Measurements from ENCODE around the gene GPC5.
A peak's percentile ranks its signal among the peaks of the same experiment; 100 is the strongest.
"Not testable (repeated sequence)": the region's sequence is repeated elsewhere in the genome, so short reads cannot be mapped to it uniquely, and the experiment has no call there.

GPC5 gene

DNA sequence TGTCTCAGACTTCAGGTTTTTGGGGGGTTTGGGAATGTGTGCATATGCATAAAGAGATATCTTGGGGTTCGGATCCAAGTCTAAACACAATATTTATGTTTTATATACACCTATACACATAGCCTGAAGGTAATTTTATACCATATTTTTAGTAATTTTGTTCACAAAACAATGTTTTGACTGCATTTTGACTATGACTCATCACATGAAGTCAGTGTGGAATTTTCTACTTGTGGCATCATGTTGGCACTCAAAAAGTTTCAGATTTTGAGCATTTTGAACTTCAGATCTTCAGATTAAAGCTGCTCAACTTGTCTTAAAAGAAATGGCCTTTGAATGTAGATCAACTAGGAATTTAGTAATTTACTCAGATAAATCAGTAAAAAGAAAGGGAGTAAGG is 1115.3 kb downstream of the GPC5 start:
- no peak for DNase-seq

DNA sequence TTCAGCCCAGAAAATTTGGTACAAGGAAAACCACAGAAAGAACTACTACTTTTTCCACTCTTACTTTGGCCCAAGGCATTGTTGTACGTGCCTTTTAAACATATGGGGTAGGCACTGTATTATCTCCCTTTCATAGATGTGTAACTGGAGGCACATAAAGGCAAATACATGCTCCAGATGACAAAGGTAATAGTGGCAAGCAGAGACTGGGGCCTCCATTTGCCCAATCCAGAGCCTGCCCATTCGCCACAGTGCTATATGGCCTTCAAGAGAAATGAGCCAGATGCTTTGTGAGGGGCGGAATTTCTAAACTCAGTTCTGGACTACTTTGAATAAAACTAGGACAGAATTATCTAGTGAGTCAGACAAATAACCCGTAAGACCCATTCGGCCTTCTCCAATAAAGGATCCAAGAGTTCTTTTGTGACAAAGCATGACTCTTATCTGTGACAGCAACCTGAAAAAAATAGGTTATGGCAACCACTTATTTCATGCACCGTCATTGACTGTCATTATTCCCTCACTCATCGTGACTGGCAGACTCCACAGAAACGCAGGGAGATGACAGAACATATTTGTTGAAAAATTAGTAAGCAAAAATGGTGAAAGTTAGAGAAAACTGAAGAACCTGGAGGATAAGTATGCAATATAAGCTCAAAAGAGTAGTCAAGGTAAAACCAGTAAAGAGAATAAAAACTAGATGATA is 1116.2 kb downstream of the GPC5 start:
- no peak for DNase-seq

DNA sequence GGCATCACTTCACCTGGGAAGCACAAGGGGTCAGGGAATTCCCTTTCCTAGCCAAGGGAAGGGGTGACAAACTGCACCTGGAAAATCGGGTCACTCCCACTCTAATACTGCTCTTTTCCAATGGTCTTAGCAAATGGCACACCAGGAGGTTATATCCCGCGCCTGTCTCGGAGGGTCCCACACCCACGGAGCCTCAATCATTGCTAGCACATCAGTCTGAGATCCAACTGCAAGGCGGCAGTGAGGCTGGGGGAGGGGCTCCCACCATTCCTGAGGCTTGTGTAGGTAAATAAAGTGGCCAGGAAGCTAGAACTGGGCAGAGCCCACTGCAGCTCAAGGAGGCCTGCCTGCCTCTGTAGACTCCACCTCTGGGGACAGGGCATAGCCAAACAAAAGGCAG is 1118.5 kb downstream of the GPC5 start:
- not testable (repeated sequence) for DNase-seq

DNA sequence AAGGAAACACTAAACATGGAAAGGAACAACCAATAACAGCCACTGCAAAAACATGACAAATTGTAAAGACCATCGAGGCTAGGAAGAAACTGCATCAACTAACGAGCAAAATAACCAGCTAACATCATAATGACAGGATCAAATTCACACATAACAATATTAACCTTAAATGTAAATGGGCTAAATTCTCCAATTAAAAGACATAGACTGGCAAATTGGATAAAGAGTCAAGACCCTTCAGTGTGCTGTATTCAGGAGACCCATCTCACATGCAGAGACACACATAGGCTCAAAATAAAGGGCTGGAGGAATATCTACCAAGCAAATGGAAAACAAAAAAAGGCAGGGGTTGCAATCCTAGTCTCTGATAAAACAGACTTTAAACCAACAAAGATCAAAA is 1120.2 kb downstream of the GPC5 start:
- DNase-seq = not testable (repeated sequence)

DNA sequence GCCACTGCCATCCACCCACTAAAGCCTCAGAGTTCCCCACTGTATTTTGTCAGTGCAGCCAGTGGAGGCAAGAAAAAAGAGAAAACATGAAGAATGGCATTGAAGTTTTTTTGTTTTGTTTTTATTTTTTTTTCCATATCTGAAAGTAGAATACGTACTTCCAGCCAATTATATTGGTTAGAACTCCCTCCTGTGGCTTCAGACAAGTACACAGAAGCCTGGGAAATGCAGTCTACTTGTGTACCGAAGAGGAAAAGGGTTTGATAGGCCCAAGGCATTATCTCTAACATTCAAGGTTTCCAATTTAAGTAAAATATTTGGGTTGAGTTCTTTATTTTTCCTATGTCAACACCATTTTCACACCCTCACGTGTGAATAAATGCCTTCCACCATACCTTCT is 1131.9 kb downstream of the GPC5 start:
- DNase-seq = no peak

DNA sequence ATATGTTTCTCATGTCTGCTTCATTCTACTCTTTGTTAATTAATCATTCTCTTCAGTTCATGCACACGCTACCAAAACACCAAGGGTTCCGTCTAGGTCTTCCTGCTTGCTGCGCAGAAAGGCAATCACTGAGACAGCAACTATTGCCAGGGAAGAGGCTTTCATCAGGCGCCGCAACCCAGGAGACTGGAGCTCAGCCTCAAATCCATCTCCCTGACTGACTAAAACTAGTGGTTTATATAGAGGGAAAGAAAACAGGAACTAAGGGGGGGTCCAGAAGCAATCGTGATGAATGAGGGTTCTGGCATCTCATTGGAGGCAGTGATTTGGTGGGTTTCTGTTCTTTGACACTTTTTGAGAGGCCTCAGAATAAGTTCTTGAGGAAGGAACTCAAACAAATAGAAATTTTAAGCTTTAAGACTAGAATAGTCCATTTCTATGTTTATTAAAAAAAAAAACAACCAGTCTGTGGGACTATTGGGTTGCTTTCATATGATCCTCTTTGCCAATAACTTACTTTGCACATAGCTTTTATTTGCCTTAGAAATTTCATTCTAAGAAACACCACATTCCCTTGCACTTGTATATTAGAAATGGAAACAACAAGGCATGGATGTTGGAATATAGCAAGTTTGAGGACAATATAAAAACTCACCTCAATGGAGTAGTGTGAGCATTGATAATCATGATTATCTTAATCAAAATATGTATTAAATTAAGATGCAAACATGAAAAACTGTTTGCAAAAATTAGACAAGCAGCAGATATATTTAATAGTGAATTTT is 1137.0 kb downstream of the GPC5 start:
- DNase-seq = no peak

DNA sequence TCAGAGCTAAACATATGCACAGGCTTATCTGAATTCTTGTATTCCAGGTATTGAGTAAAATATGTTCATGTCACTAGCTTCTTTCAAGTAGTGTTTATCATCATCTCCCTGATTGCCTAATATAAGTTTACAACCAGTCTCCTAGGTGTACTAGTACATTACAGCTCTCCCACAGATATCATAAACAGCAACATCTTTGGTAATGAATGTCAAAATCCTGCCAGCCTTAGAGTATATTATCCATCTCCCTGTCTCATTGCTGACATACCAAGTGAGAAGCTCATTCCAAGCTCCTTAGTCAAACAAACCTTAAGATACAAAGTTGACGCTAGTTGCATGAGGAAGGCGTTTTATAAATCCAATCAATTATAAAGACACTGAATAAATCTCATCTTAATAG is 1139.0 kb downstream of the GPC5 start:
- DNase-seq = no peak

DNA sequence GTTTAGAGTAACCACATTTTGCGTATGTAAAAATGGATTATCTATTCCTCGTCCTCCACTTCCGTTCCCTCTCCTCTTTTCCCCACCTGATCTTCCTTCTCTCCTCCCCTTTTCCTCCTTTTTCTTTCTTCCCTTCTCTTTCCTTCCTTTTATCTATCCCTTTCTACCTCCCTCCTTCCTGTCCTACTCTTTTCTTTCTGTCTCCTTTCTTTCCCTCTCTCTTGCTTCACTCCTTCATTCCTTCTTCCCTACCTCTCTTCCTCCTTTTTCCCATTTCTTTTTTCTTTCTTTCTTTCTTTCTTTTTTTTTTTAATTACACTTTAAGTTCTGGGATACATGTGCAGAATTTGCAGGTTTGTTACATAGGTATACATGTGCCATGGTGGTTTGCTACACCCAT is 1139.7 kb downstream of the GPC5 start:
- no peak for DNase-seq

DNA sequence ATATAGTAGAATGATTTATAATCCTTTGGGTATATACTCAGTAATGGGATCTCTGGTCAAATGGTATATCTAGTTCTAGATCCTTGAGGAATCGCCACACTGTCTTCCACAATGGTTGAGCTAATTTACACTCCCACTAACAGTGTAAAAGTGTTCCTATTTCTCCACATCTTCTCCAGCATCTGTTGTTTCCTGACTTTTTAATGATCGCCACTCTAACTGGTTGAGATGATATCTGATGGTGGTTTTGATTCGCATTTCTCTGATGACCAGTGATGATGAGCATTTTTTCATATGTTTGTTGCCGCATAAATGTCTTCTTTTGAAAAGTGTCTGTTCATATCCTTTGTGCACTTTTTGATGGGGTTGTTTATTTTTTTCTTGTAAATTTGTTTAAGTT is 1140.7 kb downstream of the GPC5 start:
- not testable (repeated sequence) for DNase-seq

DNA sequence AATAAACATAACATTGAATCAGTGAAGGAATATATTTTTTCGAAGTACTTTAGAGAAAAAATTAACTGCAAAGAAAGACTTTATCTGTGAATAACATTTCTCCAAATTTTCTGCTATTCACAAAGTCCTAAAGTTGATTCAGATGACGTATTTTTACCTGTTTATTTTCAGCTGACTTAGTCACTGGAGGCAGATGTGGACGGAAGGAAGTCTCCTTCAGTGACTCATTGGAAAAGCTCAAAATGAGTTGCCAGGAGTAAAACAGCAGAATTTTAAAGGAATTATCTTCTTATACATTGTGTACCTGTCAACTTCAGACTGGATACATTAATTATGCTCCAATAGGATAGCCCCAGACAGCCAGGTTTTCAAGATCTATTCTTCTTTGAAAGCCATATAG is 1148.8 kb downstream of the GPC5 start:
- no peak for DNase-seq

DNA sequence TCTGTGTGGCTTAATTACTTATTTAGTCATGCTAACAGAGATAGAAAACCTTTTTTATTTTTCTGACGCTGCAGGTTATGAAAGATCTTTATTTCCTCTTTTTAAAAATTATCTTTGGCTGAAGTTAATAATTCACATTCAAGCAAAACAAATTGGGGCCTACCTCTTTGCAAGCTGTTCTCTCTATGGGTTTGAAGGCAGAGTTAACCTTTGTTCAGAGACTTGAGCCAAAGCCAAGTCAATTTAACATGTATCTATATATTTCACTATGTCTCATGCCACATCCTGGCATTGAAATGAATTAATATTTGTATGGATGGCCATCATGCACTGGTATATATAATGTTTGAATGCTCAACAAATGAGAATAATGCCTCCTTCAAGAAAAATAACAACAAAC is 1150.9 kb downstream of the GPC5 start:
- no peak for DNase-seq

DNA sequence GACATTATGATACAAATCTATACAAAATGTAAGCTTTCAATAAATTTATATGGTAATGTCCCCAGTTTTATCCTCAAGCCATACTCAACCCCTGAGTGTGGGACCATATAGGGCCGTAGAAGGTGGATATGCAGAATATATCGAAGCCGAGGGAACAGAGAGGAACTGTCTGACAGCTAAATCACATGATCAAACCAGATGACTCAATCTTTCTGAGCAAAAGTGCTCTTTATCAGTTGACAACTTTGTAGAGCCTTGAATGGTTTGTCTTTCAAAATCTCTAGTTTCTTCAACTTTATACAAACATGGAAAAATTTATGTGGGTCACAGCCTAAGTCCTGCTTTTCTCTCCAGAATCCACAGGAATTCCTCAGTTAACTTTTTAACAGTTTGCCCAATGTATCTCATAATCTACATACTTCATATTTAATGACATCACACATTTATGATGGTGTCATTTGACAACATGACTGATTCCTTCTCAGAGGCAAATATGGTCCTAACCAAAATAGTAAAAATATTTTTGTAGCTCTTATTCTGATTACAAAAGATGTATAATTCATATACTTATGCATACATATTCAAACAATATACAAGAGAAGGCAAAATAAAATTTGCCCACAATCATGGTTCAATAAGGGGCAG is 1155.2 kb downstream of the GPC5 start:
- DNase-seq = no peak

DNA sequence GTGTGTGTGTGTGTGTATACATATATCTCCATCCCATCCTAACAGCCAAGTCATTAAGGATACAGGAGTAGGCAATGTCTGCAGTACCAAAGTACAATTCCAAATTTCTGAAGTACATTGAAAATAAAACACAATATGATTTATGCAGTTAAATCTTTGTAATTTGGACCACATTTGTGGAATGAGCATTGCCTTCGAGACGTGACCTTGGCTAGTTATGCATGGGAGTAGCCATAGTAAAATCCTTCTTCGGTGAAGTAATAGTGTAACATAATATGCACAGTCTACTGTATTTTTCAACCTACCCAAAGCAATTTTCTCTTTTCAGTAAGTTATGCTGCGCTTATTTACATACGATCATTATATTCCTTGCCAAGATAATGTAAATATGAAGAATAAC is 1162.5 kb downstream of the GPC5 start:
- no peak for DNase-seq

DNA sequence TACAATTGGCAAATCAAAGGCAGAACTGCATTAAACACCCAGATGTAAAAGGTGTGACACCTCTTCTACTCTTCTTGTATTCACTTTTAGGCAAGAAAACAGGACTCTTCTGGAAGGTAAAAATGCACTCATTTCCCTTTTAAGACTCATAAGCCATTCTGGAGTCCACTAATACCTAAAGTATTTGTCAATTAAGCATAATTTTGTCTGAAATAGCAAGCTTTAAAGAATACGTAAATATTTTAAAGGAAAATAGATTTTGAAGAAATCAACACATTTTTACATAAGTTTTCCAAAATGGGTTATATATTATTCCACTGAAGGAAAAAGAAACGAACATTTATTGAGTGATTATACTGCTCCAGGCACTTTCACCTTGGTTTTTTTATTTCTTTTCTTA is 1166.5 kb downstream of the GPC5 start:
- DNase-seq = no peak

DNA sequence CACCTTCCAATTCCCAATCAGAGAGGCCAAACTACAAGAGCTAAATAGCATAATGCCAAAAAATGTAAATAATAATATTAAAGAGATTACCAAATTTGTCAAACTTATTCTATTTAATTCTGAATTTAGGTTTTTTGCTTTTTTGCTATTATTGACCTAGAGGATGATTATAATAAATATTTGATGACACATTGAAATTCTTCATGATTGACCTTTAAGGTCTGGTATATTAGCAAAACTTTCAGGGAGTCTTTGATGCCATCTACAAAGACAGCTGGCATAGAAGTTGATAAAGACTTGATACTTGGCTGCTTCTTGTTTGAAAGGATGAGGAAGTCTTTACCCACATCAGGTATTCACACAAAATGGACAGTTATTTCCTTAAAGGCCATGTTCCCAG is 1168.3 kb downstream of the GPC5 start:
- DNase-seq = no peak

DNA sequence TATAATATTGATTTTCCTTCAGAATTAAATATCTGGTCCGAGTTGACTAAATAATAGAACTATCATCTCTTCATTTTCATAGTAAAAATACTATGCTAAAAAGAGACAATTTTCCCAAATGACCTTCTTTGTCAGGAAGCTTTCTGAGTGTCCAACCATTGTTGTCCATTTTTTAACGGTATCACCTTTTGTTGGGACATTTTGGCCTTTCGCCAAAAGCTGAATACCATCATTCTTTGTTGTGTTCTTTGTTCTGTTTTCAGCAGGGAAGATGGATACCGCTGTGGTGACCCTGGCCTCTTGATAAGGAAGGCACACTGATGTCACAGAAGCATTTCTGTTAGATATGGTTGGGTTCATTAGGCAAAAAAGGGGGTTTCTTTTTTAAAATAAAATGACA is 1173.8 kb downstream of the GPC5 start:
- DNase-seq = no peak

DNA sequence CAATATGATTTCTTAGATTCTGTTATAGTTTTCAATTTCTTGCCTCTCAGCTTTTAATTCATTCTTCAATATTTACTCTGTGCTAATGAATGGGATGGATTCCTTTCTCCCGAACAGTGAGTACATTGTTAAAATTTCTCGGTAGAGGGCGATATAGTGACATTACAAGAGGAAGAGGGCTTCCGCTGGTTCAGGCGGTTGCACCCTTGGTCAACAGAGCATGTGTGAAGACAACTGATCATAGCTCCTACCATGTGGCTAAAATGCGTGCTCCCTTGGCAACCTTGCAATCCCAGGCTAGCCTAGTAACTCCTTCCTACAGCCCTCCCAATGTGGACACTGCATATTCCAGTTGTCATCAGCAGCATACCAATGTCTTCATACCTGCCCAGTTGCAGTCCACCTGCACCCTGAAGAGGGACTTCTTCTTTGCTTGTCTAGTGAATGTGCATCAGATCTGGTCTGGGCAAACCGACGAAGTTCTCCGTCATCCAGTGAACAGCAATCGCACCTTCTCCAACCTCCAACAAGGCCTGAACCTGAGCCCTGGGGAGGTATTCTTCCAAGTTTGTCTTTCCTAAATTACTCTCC is 1175.1 kb downstream of the GPC5 start:
- peak; percentile 0 for DNase-seq

DNA sequence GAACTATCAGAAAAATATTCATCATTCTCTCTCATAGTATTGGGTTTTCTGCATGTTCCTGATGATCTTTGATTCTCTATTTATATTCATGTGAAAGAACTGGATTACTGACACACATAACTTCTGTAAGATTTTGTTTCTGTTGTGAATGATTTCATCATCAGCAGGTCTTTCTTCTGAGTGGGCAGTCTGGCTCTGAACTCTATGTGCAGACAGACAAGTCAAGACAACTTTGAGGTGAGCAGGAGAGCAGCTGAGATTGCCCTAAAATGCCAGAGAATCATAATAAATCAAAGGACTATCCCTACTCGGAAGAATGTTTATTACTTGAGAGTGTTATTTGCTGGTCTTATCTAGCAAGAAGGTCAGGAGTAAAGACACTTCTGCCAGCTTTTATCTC is 1176.1 kb downstream of the GPC5 start:
- no peak for DNase-seq

DNA sequence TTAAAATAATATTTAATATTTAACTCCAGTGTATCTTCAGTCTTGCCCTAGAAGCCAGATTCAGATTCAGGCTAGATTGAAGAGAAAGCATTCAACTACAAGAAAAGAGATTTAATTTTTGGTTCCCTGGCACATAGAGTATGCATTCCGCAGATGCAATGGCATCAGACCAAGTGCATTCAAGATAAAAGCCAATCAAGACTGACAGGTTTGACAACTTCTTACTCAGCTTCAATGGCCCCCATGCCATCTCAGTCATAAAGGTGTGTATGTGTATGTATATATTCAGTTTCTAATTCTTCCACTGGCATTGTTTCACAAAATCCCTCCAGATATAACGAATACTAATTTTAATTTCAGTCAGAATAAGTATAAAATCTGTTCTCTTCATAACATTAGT is 1177.4 kb downstream of the GPC5 start:
- DNase-seq = no peak

DNA sequence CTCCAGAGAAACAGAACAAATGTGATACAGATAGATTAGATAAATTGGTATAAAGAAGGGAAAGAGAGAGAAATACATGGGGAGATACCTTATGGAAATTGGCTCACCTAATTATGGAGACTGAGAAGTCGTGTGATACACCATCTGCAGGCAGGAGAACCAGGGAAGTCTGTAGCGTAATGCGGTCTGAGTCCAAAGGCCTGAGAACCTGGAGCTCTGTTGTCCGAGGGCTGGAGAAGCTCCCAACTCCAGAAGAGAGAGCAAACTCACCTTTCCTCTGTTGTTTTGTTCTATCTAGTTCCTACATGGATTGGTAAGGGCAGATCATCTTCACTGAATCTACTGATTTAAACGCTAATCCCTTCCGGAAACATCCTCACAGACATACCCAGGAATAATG is 1179.9 kb downstream of the GPC5 start:
- DNase-seq = no peak

DNA sequence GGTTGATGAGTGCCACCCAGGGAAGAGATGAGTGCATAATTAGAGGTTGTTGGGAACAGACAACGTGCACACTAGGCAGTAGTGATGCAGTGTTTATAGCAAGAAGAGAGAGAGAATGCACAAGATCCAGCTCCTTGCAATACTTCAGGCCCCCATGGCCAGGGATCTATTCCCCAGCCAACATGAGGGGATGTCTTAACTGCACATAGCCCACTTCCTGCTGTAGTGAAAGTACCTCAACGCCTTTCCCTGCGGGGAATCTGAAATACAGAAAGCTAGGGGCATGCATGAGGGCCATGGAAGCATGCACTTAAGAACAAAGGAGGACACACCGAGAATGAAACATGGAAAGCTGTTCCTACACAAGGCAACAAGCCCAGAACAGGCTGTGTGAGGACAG is 1191.5 kb downstream of the GPC5 start:
- no peak for DNase-seq

DNA sequence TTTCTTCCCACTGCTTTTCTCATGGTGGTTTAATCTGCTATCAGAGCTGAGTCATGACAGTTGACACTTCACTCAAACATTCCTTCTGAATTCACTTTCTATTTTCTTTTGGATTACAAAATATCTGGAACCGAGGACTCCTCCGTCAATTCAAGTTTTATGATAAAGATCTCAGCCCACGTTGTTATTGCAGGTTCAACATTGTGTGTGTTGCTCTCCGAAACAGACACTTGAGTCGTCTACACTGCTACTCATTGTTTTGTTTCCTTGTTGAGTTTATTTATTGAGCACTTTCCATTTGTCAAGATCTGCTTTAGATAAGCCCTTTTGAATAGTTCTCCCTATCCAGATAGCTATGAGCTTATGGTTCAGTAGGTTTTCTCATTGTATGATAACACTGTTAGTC is 1192.1 kb downstream of the GPC5 start:
- no peak for DNase-seq

DNA sequence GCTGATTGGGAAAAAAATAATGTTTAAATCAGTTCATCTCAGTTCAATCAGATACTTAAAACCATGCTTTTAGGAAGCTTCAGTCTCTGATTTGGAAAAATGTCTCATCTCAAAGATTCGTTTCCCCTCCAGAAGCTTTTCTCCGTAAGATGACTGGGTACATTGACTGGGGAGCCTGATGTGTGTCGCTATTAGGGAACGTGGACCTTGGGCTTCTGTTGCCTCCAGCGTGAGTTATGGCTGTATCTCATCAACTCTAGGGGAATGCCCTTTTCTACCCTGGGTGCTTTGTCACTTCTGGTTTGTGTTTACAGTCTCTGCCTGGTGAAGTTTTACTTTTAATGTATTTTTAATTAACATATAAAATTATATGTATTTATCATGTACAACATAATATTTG is 1192.7 kb downstream of the GPC5 start:
- DNase-seq = no peak

DNA sequence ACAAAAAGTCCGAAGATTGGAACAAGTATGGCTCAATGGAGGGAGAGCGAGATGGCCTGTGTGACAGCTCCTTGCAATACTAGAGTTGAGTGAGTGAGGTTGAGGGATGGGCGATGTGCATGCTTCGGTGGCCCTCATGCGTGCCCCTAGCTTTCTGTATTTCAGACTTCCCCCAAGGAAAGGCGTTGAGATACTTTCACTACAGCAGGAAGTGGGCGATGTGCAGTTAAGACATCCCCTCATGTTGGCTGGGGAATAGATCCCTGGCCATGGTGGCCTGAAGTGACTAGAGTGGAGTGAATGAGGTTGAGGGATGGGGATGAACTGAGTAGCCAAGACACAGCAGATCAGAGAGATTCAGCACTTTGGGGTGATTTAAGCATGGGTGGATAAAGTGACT is 1194.3 kb downstream of the GPC5 start:
- DNase-seq = no peak
